Lung (tissue), 12 donors: ENCODE measurements around the gene SUGCT. TPM values are rescaled to one million over a fixed set of nuclear protein-coding genes. Genes with fewer than 3 reads are reported as not detected.

Experiments used
- ATAC-seq: fragments of 200-7000 bp; cut with Tn5 transposase; one replicate; pipeline ENCODE4 v1.9.1; 2020; ENCODE audit warnings: moderate number of reproducible peaks; ENCODE audit not compliant: insufficient read depth, low FRiP score
- DNase-seq, 3 donors: peaks; one replicate each; pipeline ENCODE4 v3.0.0-alpha.2; 2013 to 2017
- H3K27ac ChIP-seq, 2 donors: one replicate each; pipeline ENCODE4 v1.5.1; 2013; ENCODE audit warnings: mild to moderate bottlenecking in 2 of 2, moderate library complexity in 2 of 2, control low read depth in 1 of 2, inconsistent platforms in 1 of 2, low read depth in 1 of 2, low read length in 1 of 2
- H3K27me3 ChIP-seq, 3 donors: one replicate each; pipeline ENCODE4 v1.5.1; 2013; ENCODE audit warnings: low read length in 2 of 3; ENCODE audit not compliant: control insufficient read depth in 3 of 3, insufficient read depth in 3 of 3
- H3K36me3 ChIP-seq, 4 donors: one replicate each; pipeline ENCODE4 v1.5.1; 2013; ENCODE audit warnings: low read length in 4 of 4, mild to moderate bottlenecking in 1 of 4, moderate library complexity in 1 of 4; ENCODE audit not compliant: control insufficient read depth in 4 of 4, insufficient read depth in 4 of 4
- H3K4me1 ChIP-seq, 5 donors: one replicate each; pipeline ENCODE4 v1.5.1; 2013; ENCODE audit warnings: low read length in 5 of 5, mild to moderate bottlenecking in 2 of 5, moderate library complexity in 1 of 5; ENCODE audit not compliant: control insufficient read depth in 5 of 5, insufficient read depth in 5 of 5
- H3K4me3 ChIP-seq: one replicate; pipeline ENCODE4 v1.5.1; 2013; ENCODE audit warnings: mild to moderate bottlenecking, control low read depth, moderate library complexity
- H3K9ac ChIP-seq, 2 donors: one replicate each; pipeline ENCODE4 v1.5.1; 2013; ENCODE audit warnings: low read length in 2 of 2, control low read depth in 1 of 2; ENCODE audit not compliant: insufficient read depth in 1 of 2
- H3K9me3 ChIP-seq, 4 donors: one replicate each; pipeline ENCODE4 v1.5.1; 2013; ENCODE audit warnings: low read length in 3 of 4, mild to moderate bottlenecking in 1 of 4, moderate library complexity in 1 of 4; ENCODE audit not compliant: control insufficient read depth in 4 of 4, insufficient read depth in 3 of 4
- WGBS, 2 donors: extraction: QIAGEN DNeasy Blood & Tissue Kit; methylation state at CpG; one replicate each; pipeline ENCODE4 v1.1.7; 2013; 5-methylcytosine and 5-hydroxymethylcytosine counted together
- polyA plus RNA-seq, 2 donors: library from polyadenylated mRNA; stranded (reverse); fragments of 200-250 nt; gene quantifications; one replicate each; pipeline ENCODE4 v1.2.1, GENCODE V29; 2013
- total RNA-seq, 2 donors: library from RNA; depleted of rRNA in 1 of 2; stranded (reverse); fragments of >200 nt in 1 of 2; gene quantifications; one replicate each; pipeline ENCODE4 v1.2.1, GENCODE V29; 2014 to 2021
- TF ChIP-seq, protein P1 (sequence below): IDR thresholded peaks from 2 replicates; pipeline ENCODE4 v1.5.1; 2012; ENCODE audit warnings: mild to moderate bottlenecking; ENCODE audit errors: control extremely low read depth, extremely low read depth
- donor health status: control.
- donor health status: control.
- donor health status: Bipolar disorder and iron deficiency.
- donor health status: healthy.
- donor health status: DM: yes; HTN: yes; CAD: no.

SUGCT gene
- total and polyA plus RNA-seq, 4 donors = 0.23 to 4.2 (median 1.8) TPM

DNA sequence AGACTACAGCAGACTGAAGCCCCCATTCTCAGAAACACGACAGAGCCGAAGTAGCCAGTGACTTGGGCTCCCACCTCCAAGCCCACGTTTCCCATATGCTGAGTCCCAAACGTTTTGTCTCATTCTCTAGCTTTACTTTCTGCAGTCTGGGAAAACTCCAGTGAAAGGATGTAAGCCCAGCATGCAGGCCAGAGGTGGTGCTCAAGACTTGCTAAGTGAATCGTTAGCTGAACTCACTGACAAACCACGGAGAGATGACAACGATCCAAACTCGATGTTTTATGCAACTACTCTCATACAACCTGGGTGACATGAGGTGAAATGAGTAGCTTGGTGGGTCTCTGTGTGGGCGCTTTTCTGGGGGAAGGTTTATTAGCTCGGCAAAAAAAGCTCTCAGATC is 731.8 kb downstream of the SUGCT start:
- H3K9me3 ChIP-seq = peaks cover 0 to 2% (median 2%) of the 10 kb centered on the region in 4 donors
- TF ChIP-seq, protein P1, sequence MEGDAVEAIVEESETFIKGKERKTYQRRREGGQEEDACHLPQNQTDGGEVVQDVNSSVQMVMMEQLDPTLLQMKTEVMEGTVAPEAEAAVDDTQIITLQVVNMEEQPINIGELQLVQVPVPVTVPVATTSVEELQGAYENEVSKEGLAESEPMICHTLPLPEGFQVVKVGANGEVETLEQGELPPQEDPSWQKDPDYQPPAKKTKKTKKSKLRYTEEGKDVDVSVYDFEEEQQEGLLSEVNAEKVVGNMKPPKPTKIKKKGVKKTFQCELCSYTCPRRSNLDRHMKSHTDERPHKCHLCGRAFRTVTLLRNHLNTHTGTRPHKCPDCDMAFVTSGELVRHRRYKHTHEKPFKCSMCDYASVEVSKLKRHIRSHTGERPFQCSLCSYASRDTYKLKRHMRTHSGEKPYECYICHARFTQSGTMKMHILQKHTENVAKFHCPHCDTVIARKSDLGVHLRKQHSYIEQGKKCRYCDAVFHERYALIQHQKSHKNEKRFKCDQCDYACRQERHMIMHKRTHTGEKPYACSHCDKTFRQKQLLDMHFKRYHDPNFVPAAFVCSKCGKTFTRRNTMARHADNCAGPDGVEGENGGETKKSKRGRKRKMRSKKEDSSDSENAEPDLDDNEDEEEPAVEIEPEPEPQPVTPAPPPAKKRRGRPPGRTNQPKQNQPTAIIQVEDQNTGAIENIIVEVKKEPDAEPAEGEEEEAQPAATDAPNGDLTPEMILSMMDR = no peak
- no peak overlapping the region for H3K4me3 ChIP-seq
- DNase-seq (peak in 1 of 3 donors; percentile 3), ATAC-seq (no peak)
- H3K4me1 ChIP-seq = no peaks in the 10 kb centered on the region
- H3K27ac ChIP-seq = no peak overlapping the region
- 73 to 82% methylated on average over 10 of the region's 10 CpGs for WGBS, 2 donors
- no peaks in the 10 kb centered on the region for H3K27me3 ChIP-seq
- H3K36me3 ChIP-seq = no peaks in the 10 kb centered on the region
- H3K9ac ChIP-seq = no peak overlapping the region

DNA sequence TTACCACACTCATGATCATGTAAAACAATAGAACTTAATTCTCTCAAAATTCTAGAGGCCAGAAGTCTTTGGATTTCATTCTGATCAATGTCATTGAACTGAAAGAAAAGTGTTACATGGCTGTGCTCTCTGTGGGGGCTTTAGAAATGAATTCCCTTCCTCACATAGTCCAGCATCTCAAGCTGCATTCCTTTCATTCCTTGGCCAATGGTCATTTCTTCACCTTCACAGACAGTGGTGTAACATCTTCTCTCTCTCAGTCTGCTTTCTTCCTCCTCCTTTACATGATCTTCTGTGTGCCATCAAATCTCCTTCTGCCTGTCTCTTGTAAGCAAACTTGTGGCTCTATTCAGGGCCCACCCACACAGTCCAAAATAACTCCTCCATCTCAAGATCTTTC is 735.3 kb downstream of the SUGCT start:
- Histone ChIP-seq H3K36me3 (no peaks in the 10 kb centered on the region), H3K4me1 (no peaks in the 10 kb centered on the region), H3K27ac (no peak overlapping the region), H3K27me3 (no peaks in the 10 kb centered on the region), H3K9ac (no peak overlapping the region), H3K9me3 (peaks cover 0 to 3% (median 2%) of the 10 kb centered on the region in 4 donors), H3K4me3 (no peak overlapping the region)
- TF ChIP-seq, protein P1 = no peak
- ATAC-seq (no peak), DNase-seq (no peak)

DNA sequence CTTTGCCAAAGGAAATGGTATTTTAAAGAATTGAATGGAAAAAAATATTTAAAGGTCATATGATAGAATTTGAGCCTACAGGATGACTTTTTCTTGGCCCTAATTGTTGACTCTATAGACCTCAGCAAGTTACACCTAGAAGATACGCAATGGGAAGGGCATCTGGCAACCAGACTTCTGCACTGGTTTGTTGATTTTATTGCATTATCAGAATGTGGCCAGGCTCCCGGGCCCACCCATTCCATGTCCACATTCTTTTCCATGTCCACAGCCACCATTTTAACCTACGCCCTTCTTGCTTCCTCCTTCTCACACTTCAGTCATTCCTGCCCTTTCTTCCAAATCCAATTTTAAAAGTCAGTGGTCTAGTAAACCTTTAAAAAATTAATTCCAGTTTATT is 738.4 kb downstream of the SUGCT start:
- Histone ChIP-seq H3K27ac (no peak overlapping the region), H3K36me3 (no peaks in the 10 kb centered on the region), H3K4me3 (no peak overlapping the region), H3K9ac (no peak overlapping the region), H3K9me3 (peaks cover 0 to 3% (median 3%) of the 10 kb centered on the region in 4 donors), H3K27me3 (no peaks in the 10 kb centered on the region), H3K4me1 (no peaks in the 10 kb centered on the region)
- TF ChIP-seq, protein P1 = no peak
- no peak for DNase-seq
- no peak for ATAC-seq
- 89 to 95% methylated on average over 3 of the region's 3 CpGs for WGBS, 2 donors

DNA sequence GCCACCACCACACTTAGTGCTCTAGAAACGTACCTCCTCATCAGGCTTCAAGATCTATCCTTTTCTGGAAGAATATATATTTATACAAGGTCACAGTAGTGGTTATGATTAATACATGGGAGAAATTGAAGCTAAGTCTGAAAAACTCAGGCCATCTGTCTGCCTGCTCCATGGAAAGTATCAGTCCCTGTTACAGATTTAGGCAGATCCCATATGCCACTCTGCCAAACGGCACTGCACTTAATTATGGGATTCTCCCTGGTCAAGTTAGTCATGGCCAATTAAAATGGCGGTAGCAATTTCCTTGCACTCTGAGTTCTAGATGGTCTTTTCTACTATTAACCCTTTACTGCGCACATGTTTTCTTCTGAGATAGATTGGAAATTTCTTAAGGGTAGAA is 740.0 kb downstream of the SUGCT start:
- Histone ChIP-seq H3K9me3 (peaks cover 0 to 4% (median 1%) of the 10 kb centered on the region in 4 donors), H3K9ac (no peak overlapping the region), H3K4me3 (no peak overlapping the region), H3K27ac (no peak overlapping the region), H3K4me1 (no peaks in the 10 kb centered on the region), H3K27me3 (no peaks in the 10 kb centered on the region), H3K36me3 (no peaks in the 10 kb centered on the region)
- DNase-seq (no peak), ATAC-seq (no peak)
- WGBS, 2 donors = 84 to 94% methylated on average over 4 of the region's 4 CpGs
- TF ChIP-seq, protein P1 = no peak
